ENCODE data around the gene TMA16.

GRCh38 chr4:163550869-163551267, 56.4 kb downstream of the TMA16 start:
- no peak for TF ChIP-seq FOXP2 (optimal IDR thresholded peaks at IDR 0.05; ENCODE audit: control extremely low read depth, extremely low read length, insufficient read depth)
- TF ChIP-seq POLR2AphosphoS5 (IDR thresholded peaks at IDR 0.05; ENCODE audit: borderline replicate concordance, low read depth, low read length), result no peak
- TF ChIP-seq EZH2 (IDR thresholded peaks at IDR 0.05), result no peak
